WI38 (cell line): ENCODE measurements around the gene TCF12.
"Not testable (repeated sequence)": the region's sequence is repeated elsewhere in the genome, so short reads cannot be mapped to it uniquely, and the experiment has no call there.

Source experiments
- H3K4me3 ChIP-seq: 2 replicates; pipeline ENCODE4 v1.5.1; 2011; ENCODE audit warnings: low read depth, mild to moderate bottlenecking, control low read depth, low read length
- CTCF ChIP-seq: IDR thresholded peaks from 2 replicates; pipeline ENCODE4 v1.5.1; 2012; ENCODE audit warnings: low read depth, mild to moderate bottlenecking, control low read depth, low read length

TCF12 gene

GRCh38 chr15:56946150-56946549 is 27.7 kb downstream of the TCF12 start:
- no peak overlapping the region for H3K4me3 ChIP-seq
- TF ChIP-seq CTCF, result no peak

GRCh38 chr15:56948000-56948763 is 29.7 kb downstream of the TCF12 start:
- TF ChIP-seq CTCF, result no peak
- no peak overlapping the region for H3K4me3 ChIP-seq

- TF ChIP-seq CTCF, result no peak
- no peak overlapping the region for H3K4me3 ChIP-seq
Measured at GRCh38 chr15:56948764-56949101, 30.3 kb downstream of the TCF12 start.

GRCh38 chr15:56950979-56951378 is 32.5 kb downstream of the TCF12 start:
- no peak overlapping the region for H3K4me3 ChIP-seq
- no peak for TF ChIP-seq CTCF

DNA sequence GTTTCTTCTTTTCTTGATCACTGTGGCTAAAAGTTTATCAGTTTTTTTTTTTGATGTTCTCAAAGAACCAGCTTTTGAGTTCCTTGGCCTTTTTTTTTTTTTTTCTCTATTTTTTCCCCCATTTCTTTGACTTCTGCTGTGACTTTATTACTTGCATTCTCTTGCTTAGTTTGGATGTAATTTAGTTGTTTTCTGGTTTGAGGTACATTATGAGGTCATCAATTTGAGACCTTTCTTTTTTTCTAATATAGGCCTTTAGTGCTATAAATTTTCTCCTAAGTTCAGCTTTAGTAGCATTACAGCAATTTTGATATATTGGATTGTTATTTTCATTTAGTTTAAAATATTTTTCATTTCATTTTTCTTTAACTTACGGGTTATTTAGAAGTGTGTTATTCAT is 35.3 kb downstream of the TCF12 start:
- no peak for TF ChIP-seq CTCF
- no peak overlapping the region for H3K4me3 ChIP-seq

GRCh38 chr15:56955011-56955410 is 36.6 kb downstream of the TCF12 start:
- not testable (repeated sequence) for H3K4me3 ChIP-seq

- no peak for TF ChIP-seq CTCF
- H3K4me3 ChIP-seq, result no peak overlapping the region
Measured at GRCh38 chr15:56956538-56956937, 38.1 kb downstream of the TCF12 start.

GRCh38 chr15:56957812-56958406 is 39.5 kb downstream of the TCF12 start:
- no peak for TF ChIP-seq CTCF
- no peak overlapping the region for H3K4me3 ChIP-seq
